ENCODE data around the gene MEF2D.

The MEF2D gene

DNA sequence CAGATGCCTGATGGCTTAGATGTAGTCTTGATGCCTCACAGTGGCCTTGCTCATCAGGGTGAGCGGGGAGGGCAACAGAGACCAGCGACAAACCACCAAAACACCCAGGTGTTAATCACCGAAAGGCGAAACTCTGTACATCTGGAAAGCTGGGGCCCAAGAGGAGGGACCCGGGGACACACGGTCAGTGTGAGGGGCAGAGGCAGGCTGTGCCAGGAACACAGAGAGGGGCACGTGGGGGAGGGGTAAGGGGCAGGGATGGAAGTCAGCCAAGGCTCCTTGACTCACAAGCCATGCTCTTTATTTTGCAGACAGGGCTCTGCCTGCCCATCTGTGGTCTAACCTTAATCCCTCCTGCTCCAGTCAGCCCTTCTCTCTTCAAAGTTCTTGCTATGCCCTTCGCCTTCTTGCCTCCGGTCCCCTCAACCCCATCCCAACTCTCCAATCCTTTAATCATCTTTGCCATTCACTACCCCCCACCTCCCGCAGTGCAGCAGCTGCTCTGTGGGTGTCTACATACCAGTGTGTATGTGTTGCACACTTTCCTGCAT lies 4.3 kb downstream of the MEF2D start:
- Histone ChIP-seq H2AFZ (ENCODE audit: low read length) (no peak overlapping the region), H3K4me1 (ENCODE audit: insufficient read depth, low read length, poor library complexity, severe bottlenecking) (peaks cover 62% of the 10 kb centered on the region), H3K9ac (ENCODE audit: low read depth, low read length, poor library complexity, severe bottlenecking) (peak overlapping the region; percentile 72), H3K27me3 (ENCODE audit: insufficient read depth, low read length, poor library complexity, severe bottlenecking) (no peaks in the 10 kb centered on the region), H3K9me3 (ENCODE audit: insufficient read depth, low read depth, low read length) (no peaks in the 10 kb centered on the region), H4K20me1 (ENCODE audit: insufficient read depth, low read length, poor library complexity, severe bottlenecking) (peaks cover 89% of the 10 kb centered on the region), H3K79me2 (ENCODE audit: insufficient read depth, low read length) (peaks cover 93% of the 10 kb centered on the region), H3K36me3 (ENCODE audit: insufficient read depth, low read length) (no peaks in the 10 kb centered on the region), H3F3A (ENCODE audit: low read depth) (no peaks in the 10 kb centered on the region), H3K4me2 (ENCODE audit: low read depth, low read length, poor library complexity, severe bottlenecking) (peak overlapping the region; percentile 98), H3K9me2 (replicated peaks; ENCODE audit: low read depth, low read length) (no peaks in the 10 kb centered on the region), H3K4me3 (ENCODE audit: low read length, poor library complexity, severe bottlenecking) (peak overlapping the region; percentile 88)
- no peak for TF ChIP-seq EZH2phosphoT487 (IDR thresholded peaks at IDR 0.05; ENCODE audit: borderline replicate concordance)
- TF ChIP-seq CTCF (conservative IDR thresholded peaks at IDR 0.05; ENCODE audit: low read length): no peak

DNA sequence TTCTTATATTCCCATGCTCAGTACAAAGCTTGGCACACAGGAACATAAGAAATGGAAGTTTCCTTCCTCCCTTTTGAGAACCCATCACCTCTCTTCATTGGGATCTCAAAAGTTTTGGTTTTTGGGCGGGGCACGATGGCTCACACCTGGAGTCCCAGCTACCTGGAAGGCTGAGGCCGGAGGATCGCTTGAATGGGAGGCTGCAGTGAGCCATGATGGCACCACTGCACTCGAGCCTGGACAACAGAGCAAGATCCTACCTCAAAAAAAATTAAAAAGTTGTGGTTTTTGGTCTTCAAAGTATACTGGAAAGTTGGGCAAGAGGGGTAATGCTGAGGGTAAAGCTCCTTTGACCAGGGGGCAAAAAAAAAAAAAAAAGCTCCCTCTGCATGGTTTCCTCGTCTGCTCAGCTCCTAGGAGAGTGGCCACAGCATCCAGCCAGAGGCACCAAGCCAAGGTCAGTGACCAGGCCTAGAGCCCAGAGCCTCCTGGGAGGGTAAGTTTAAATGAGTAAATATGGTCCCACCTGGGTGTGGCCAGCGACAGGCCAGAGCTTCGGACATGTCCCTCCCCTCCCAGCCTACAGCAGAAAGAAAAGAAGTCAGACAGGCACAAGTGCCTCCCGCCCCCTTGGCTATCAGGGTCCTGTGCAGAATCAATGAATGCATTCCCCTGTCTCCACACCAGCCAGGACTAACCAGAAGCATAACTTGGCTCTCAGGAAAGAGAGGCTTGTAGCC lies 5.0 kb downstream of the MEF2D start:
- peaks cover 69% of the 10 kb centered on the region for H3K4me1 ChIP-seq (ENCODE audit: insufficient read depth, low read length, poor library complexity, severe bottlenecking)
- peak overlapping the region; percentile 88 for H3K4me3 ChIP-seq (ENCODE audit: low read length, poor library complexity, severe bottlenecking)
- no peaks in the 10 kb centered on the region for H3K9me2 ChIP-seq (replicated peaks; ENCODE audit: low read depth, low read length)
- peak overlapping the region; percentile 72 for H3K9ac ChIP-seq (ENCODE audit: low read depth, low read length, poor library complexity, severe bottlenecking)
- no peak overlapping the region for H2AFZ ChIP-seq (ENCODE audit: low read length)
- H4K20me1 ChIP-seq (ENCODE audit: insufficient read depth, low read length, poor library complexity, severe bottlenecking): peaks cover 96% of the 10 kb centered on the region
- H3F3A ChIP-seq (ENCODE audit: low read depth): no peaks in the 10 kb centered on the region
- no peak for TF ChIP-seq EZH2phosphoT487 (IDR thresholded peaks at IDR 0.05; ENCODE audit: borderline replicate concordance)
- TF ChIP-seq CTCF (conservative IDR thresholded peaks at IDR 0.05; ENCODE audit: low read length): no peak
- no peaks in the 10 kb centered on the region for H3K9me3 ChIP-seq (ENCODE audit: insufficient read depth, low read depth, low read length)
- peaks cover 100% of the 10 kb centered on the region for H3K79me2 ChIP-seq (ENCODE audit: insufficient read depth, low read length)
- no peaks in the 10 kb centered on the region for H3K27me3 ChIP-seq (ENCODE audit: insufficient read depth, low read length, poor library complexity, severe bottlenecking)
- H3K36me3 ChIP-seq (ENCODE audit: insufficient read depth, low read length): no peaks in the 10 kb centered on the region
- H3K4me2 ChIP-seq (ENCODE audit: low read depth, low read length, poor library complexity, severe bottlenecking): peak overlapping the region; percentile 98

DNA sequence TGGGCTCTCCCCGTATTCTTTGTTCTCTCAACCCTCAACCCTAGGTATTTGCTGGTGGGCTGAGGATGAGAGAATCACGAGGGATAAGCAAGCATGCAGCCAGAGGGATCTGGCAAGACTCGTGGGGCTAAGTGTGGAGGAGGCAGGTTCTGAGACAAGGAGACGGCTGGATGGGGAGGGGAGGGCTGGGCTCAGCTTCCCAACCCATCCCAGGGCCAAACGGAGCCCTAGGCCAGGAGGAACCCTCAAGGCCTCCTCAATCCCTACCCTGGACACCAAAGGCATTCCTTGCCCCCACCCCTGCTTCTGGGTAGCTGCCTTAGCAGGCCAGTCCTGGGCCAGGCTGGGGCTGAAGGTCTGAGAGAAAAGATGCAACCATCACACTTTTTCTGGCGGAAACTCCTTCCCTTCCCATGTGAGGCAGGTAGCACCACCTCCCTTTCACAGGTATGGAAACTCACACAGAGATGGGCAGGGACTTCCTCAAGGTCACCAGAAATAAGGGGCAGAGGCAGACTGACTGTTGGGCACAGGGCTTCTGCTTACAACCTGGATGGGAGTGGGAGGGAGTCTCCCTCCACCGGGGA lies 6.2 kb downstream of the MEF2D start:
- TF ChIP-seq EZH2phosphoT487 (IDR thresholded peaks at IDR 0.05; ENCODE audit: borderline replicate concordance): no peak
- no peak for TF ChIP-seq CTCF (conservative IDR thresholded peaks at IDR 0.05; ENCODE audit: low read length)
- Histone ChIP-seq H3K79me2 (ENCODE audit: insufficient read depth, low read length) (peaks cover 100% of the 10 kb centered on the region), H3F3A (ENCODE audit: low read depth) (no peaks in the 10 kb centered on the region), H3K9me3 (ENCODE audit: insufficient read depth, low read depth, low read length) (no peaks in the 10 kb centered on the region), H3K4me1 (ENCODE audit: insufficient read depth, low read length, poor library complexity, severe bottlenecking) (peaks cover 81% of the 10 kb centered on the region), H2AFZ (ENCODE audit: low read length) (no peak overlapping the region), H4K20me1 (ENCODE audit: insufficient read depth, low read length, poor library complexity, severe bottlenecking) (peaks cover 99% of the 10 kb centered on the region), H3K4me3 (ENCODE audit: low read length, poor library complexity, severe bottlenecking) (no peak overlapping the region), H3K36me3 (ENCODE audit: insufficient read depth, low read length) (no peaks in the 10 kb centered on the region), H3K27me3 (ENCODE audit: insufficient read depth, low read length, poor library complexity, severe bottlenecking) (no peaks in the 10 kb centered on the region), H3K9me2 (replicated peaks; ENCODE audit: low read depth, low read length) (no peaks in the 10 kb centered on the region), H3K4me2 (ENCODE audit: low read depth, low read length, poor library complexity, severe bottlenecking) (peak overlapping the region; percentile 45), H3K9ac (ENCODE audit: low read depth, low read length, poor library complexity, severe bottlenecking) (no peak overlapping the region)
